ENCODE results near the gene STK25. TPM values are rescaled to one million over a fixed set of nuclear protein-coding genes. Genes with fewer than 3 reads are reported as not detected.

Gene STK25
- total and polyA plus RNA-seq, 10 of the 15 experiments (the other 5 are each of a cell fraction or from before 2014, with no cell fraction given) = 6.0 to 154 (median 89.3) TPM

GRCh38 chr2:241456546-241456945 lies 51.8 kb downstream of the STK25 start (continued):
- TF ChIP-seq E4F1 (IDR thresholded peaks at IDR 0.05; ENCODE audit: borderline replicate concordance, partially characterized antibody) = no peak
- TF ChIP-seq CUX1 (IDR thresholded peaks at IDR 0.05; ENCODE audit: insufficient replicate concordance, low read depth, low read length) = no peak
- no peak for TF ChIP-seq SMARCA5 (IDR thresholded peaks at IDR 0.05)

GRCh38 chr2:241454837-241455485 lies 53.4 kb downstream of the STK25 start:
- no peak overlapping the region for H3K9ac ChIP-seq (ENCODE audit: control insufficient read depth, insufficient read depth, low read length)
- in situ Hi-C loops (cut with MboI) (no loop called here), intact Hi-C loops (cut with micrococcal nuclease; ENCODE audit: unreplicated experiment) (no loop called here)
- ChIA-PET CTCF (no interaction called here), POLR2A (no interaction called here), RAD21 (ENCODE audit: unreplicated experiment) (no interaction called here), SMC1A (ENCODE audit: uncharacterized antibody, unreplicated experiment) (no interaction called here)
- no peaks in the 10 kb centered on the region for H3K36me3 ChIP-seq (ENCODE audit: control insufficient read depth in 2 of 2, insufficient read depth in 2 of 2, low read length in 1 of 2)
- no TSS peak for BruUV-seq (replicated peaks)
- WGBS (ENCODE audit: insufficient coverage, insufficient replicate concordance, low lambda C conversion rate, missing lambda C conversion rate) = 70% methylated on average over 3 of the region's 3 CpGs
- H3K9me3 ChIP-seq (replicated peaks; ENCODE audit: control insufficient read depth, insufficient read depth, low read length) = no peaks in the 10 kb centered on the region
- H2AFZ ChIP-seq (ENCODE audit: control insufficient read depth, low read depth, low read length) = no peak overlapping the region
- no peaks in the 10 kb centered on the region for H4K20me1 ChIP-seq (ENCODE audit: control insufficient read depth, insufficient read depth)
- no peaks in the 10 kb centered on the region for H3K4me1 ChIP-seq (ENCODE audit: control insufficient read depth, insufficient read depth, low read length)
- no peak overlapping the region for H3K4me3 ChIP-seq
- no peak for FAIRE-seq
- H3K27ac ChIP-seq (ENCODE audit: control insufficient read depth, insufficient read depth) = no peak overlapping the region
- no peaks in the 10 kb centered on the region for H3K79me2 ChIP-seq (ENCODE audit: control insufficient read depth, insufficient read depth, low read length)
- no peak overlapping the region for H3K4me2 ChIP-seq (ENCODE audit: control insufficient read depth, insufficient read depth)
- no peaks in the 10 kb centered on the region for H3K27me3 ChIP-seq (replicated peaks in 1 of 2; ENCODE audit: control insufficient read depth in 2 of 2, insufficient read depth in 2 of 2, low read length in 1 of 2)
- no peak for ATAC-seq
- no peak for TF ChIP-seq POU2F2 (IDR thresholded peaks at IDR 0.05; ENCODE audit: borderline replicate concordance, low read depth, low read length)
- TF ChIP-seq SREBF1 (IDR thresholded peaks at IDR 0.05; ENCODE audit: low read length) = no peak
- no peak for TF ChIP-seq NRF1 (conservative IDR thresholded peaks at IDR 0.05; ENCODE audit: low read depth, low read length)
- no peak for TF ChIP-seq NFXL1 (IDR thresholded peaks at IDR 0.05; ENCODE audit: borderline replicate concordance)
- TF ChIP-seq EZH2 (IDR thresholded peaks at IDR 0.05; ENCODE audit: borderline replicate concordance, control insufficient read depth, low read depth, low read length) = no peak
- no peak for TF ChIP-seq RFX5 (IDR thresholded peaks at IDR 0.05; ENCODE audit: low read depth, low read length)
- no peak for TF ChIP-seq TBL1XR1 (IDR thresholded peaks at IDR 0.05; ENCODE audit: low read depth, low read length)
- TF ChIP-seq CHD2 (IDR thresholded peaks at IDR 0.05; ENCODE audit: borderline replicate concordance, low read depth, low read length) = no peak
- TF ChIP-seq YY1 (IDR thresholded peaks at IDR 0.05; ENCODE audit: low read depth, low read length) = no peak
- no peak for TF ChIP-seq ZZZ3 (IDR thresholded peaks at IDR 0.05; ENCODE audit: control insufficient read depth, insufficient read length, low read depth)
- no peak for DNase-seq (ENCODE audit: low read depth, low spot score)
